ENCODE results near the gene FAAP20. TPM values are rescaled to one million over a fixed set of nuclear protein-coding genes. Genes with fewer than 3 reads are reported as not detected.
A peak's percentile ranks its signal among the peaks of the same experiment; 100 is the strongest.
"Not testable (repeated sequence)": the region's sequence is repeated elsewhere in the genome, so short reads cannot be mapped to it uniquely, and the experiment has no call there.

The FAAP20 gene
- total RNA-seq, 3 donors from 2014 or later (not counting 1 experiment from before 2014, with no cell fraction given): 40.3 to 53.0 (median 43.3) TPM

DNA sequence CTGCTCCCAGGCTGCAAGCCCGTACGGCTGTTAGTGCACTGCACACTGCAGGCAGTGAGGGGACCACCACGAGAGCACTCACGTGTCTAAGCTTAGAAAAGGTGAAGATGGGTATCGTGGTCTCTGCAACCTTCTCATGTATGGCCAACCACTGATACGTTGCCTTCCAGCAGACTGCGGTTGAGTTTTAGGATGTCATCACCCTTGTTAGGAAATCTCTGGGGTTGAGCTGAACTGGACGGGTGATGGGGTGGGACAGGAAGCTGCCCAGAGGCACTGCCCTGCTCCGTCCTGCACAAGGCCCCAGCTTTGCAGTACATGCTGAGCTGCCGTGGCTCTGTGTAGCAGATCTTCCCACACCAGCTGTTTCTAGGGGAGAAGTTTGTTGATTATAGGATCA is 43.3 kb downstream of the FAAP20 start:
- H3K36me3 ChIP-seq (ENCODE audit: control insufficient read depth, insufficient read depth, low read length): peaks cover 8% of the 10 kb centered on the region
- no peak overlapping the region for H3K27ac ChIP-seq (ENCODE audit: low read length)
- no peak overlapping the region for H3K4me3 Mint-ChIP-seq

DNA sequence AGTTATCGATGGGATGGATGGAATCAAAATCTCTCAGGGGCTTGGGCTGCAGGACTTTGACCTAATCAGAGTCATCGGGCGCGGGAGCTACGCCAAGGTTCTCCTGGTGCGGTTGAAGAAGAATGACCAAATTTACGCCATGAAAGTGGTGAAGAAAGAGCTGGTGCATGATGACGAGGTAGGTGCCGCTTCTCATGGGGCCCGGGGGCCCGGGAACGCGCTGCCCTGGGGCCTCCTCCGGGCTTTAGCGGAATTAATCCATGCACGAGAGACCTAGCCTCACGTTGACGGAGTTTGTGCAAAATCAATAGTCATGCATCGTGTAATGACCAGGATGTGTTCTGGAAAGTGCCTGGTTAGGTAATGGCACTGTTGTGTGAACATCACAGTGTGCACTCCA is 43.8 kb downstream of the FAAP20 start:
- Mint-ChIP-seq H3K9me3 (peaks cover 0 to 3% of the 10 kb centered on the region in 2 donors), H3K27ac (no peak overlapping the region), H3K36me3 (no peaks in the 10 kb centered on the region), H3K27me3 (ENCODE audit: low read depth in 2 of 2) (no peaks in the 10 kb centered on the region), H3K4me1 (peaks cover 0 to 7% of the 10 kb centered on the region in 2 donors), H3K4me3 (no peak overlapping the region)
- H3K27ac ChIP-seq (ENCODE audit: low read length): peak overlapping the region; percentile 17
- no peak overlapping the region for H3K4me3 ChIP-seq (ENCODE audit: low read length)
- DNase-seq: no peak
- no peaks in the 10 kb centered on the region for H3K27me3 ChIP-seq (ENCODE audit: control insufficient read depth, insufficient read depth, low read length)
- H3K9me3 ChIP-seq (ENCODE audit: control insufficient read depth, insufficient read depth, low read length): no peaks in the 10 kb centered on the region
- WGBS (ENCODE audit: insufficient coverage): 90% methylated on average over 19 of the region's 19 CpGs
- no peak for TF ChIP-seq CTCF (IDR thresholded peaks at IDR 0.05)
- H3K4me1 ChIP-seq (ENCODE audit: control insufficient read depth, insufficient read depth, low read length): peaks cover 41% of the 10 kb centered on the region
- intact Hi-C loops (cut with micrococcal nuclease): no loop called here
- peaks cover 5% of the 10 kb centered on the region for H3K36me3 ChIP-seq (ENCODE audit: control insufficient read depth, insufficient read depth, low read length)
- ATAC-seq: peak in 1 of 3 donors; percentile 13

More for the DNA sequence above, 43.3 kb downstream of the FAAP20 start:
- Mint-ChIP-seq H3K4me1 (peaks cover 0 to 7% of the 10 kb centered on the region in 2 donors), H3K9me3 (peaks cover 0 to 3% of the 10 kb centered on the region in 2 donors), H3K36me3 (no peaks in the 10 kb centered on the region), H3K27ac (no peak overlapping the region), H3K27me3 (ENCODE audit: low read depth in 2 of 2) (no peaks in the 10 kb centered on the region)
- DNase-seq (no peak), ATAC-seq (peak in 2 of 3 donors; percentile 36 to 83)
- 85% methylated on average over 10 of the region's 10 CpGs for WGBS (ENCODE audit: insufficient coverage)
- Histone ChIP-seq H3K9me3 (ENCODE audit: control insufficient read depth, insufficient read depth, low read length) (no peaks in the 10 kb centered on the region), H3K27me3 (ENCODE audit: control insufficient read depth, insufficient read depth, low read length) (no peaks in the 10 kb centered on the region), H3K4me3 (ENCODE audit: low read length) (no peak overlapping the region), H3K4me1 (ENCODE audit: control insufficient read depth, insufficient read depth, low read length) (peaks cover 38% of the 10 kb centered on the region)
- no peak for TF ChIP-seq CTCF (IDR thresholded peaks at IDR 0.05)
- intact Hi-C loops (cut with micrococcal nuclease): no loop called here

DNA sequence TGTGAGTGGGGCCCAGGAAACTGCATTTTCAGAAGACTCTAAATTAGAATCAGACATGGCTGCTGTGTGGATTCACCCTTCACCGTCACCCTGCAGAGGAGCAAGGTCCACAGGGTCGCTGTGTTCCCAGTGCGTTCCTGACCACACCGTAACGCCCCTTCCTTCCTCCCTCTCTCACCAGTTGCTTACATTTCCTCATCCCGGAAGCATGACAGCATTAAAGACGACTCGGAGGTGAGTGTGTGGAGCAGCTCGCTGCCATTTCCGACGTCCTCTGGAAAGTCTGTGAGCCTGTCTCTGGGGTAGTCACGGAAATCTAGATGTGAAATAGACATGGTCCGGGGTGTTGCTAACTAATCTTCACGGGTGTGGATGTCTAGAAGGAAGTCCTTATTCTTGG is 45.9 kb downstream of the FAAP20 start:
- peak overlapping the region; percentile 44 for H3K27ac ChIP-seq (ENCODE audit: low read length)
- peak in 1 of 2 donors; percentile 83 for DNase-seq

DNA sequence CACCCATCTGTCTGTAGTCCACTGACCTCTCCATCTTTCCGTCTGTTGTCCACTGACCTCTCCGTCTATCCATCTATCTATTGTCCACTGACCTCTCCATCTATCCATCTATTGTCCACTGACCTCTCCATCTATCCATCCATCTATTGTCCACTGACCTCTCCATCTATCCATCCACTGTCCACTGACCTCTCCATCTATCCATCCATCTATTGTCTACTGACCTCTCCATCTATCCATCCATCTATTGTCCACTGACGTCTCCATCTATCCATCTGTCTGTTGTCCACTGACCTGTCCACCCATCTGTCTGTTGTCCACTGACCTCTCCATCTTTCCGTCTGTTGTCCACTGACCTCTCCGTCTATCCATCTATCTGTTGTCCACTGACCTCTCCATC is 46.7 kb downstream of the FAAP20 start:
- ATAC-seq; H3K36me3 Mint-ChIP-seq; H3K4me3 Mint-ChIP-seq; H3K36me3 ChIP-seq (ENCODE audit: control insufficient read depth, insufficient read depth, low read length); H3K27ac Mint-ChIP-seq; intact Hi-C loops (cut with micrococcal nuclease); H3K9me3 Mint-ChIP-seq; H3K4me1 Mint-ChIP-seq; H3K27ac ChIP-seq (ENCODE audit: low read length); H3K27me3 Mint-ChIP-seq (ENCODE audit: low read depth in 2 of 2); H3K4me3 ChIP-seq (ENCODE audit: low read length); DNase-seq; H3K9me3 ChIP-seq (ENCODE audit: control insufficient read depth, insufficient read depth, low read length); H3K27me3 ChIP-seq (ENCODE audit: control insufficient read depth, insufficient read depth, low read length): not testable (repeated sequence)
- WGBS (ENCODE audit: insufficient coverage): 97% methylated on average over 5 of the region's 5 CpGs
- peaks cover 41% of the 10 kb centered on the region for H3K4me1 ChIP-seq (ENCODE audit: control insufficient read depth, insufficient read depth, low read length)

More for the DNA sequence above, 45.9 kb downstream of the FAAP20 start:
- Histone ChIP-seq H3K27me3 (ENCODE audit: control insufficient read depth, insufficient read depth, low read length) (no peaks in the 10 kb centered on the region), H3K9me3 (ENCODE audit: control insufficient read depth, insufficient read depth, low read length) (no peaks in the 10 kb centered on the region), H3K36me3 (ENCODE audit: control insufficient read depth, insufficient read depth, low read length) (peaks cover 5% of the 10 kb centered on the region), H3K4me1 (ENCODE audit: control insufficient read depth, insufficient read depth, low read length) (peaks cover 41% of the 10 kb centered on the region), H3K4me3 (ENCODE audit: low read length) (no peak overlapping the region)
- no peak for TF ChIP-seq CTCF (IDR thresholded peaks at IDR 0.05)
- H3K27ac Mint-ChIP-seq: no peak overlapping the region
- ATAC-seq: peak; percentile 66 to 77 (median 77)
- no peaks in the 10 kb centered on the region for H3K36me3 Mint-ChIP-seq
- no peak overlapping the region for H3K4me3 Mint-ChIP-seq
- no peaks in the 10 kb centered on the region for H3K27me3 Mint-ChIP-seq (ENCODE audit: low read depth in 2 of 2)
- no peaks in the 10 kb centered on the region for H3K4me1 Mint-ChIP-seq
- intact Hi-C loops (cut with micrococcal nuclease): no loop called here
- 44% methylated on average over 14 of the region's 14 CpGs for WGBS (ENCODE audit: insufficient coverage)
- H3K9me3 Mint-ChIP-seq: no peaks in the 10 kb centered on the region
